Stimulated activated CD4-positive, alpha-beta T cell treated with anti-CD3 and anti-CD28 coated beads, TNF-alpha, amount 100 ng/mL, for 24 hours (primary cell): ENCODE measurements around the gene CHKB.
"Not testable (repeated sequence)": the region's sequence is repeated elsewhere in the genome, so short reads cannot be mapped to it uniquely, and the experiment has no call there.

Experiments
- DNase-seq, 3 experiments: peaks; one replicate each; pipeline ENCODE4 v3.0.0-alpha.2; 2020; ENCODE audit warnings: low read depth in 3 of 3

CHKB gene, protein sequence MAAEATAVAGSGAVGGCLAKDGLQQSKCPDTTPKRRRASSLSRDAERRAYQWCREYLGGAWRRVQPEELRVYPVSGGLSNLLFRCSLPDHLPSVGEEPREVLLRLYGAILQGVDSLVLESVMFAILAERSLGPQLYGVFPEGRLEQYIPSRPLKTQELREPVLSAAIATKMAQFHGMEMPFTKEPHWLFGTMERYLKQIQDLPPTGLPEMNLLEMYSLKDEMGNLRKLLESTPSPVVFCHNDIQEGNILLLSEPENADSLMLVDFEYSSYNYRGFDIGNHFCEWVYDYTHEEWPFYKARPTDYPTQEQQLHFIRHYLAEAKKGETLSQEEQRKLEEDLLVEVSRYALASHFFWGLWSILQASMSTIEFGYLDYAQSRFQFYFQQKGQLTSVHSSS

GRCh38 chr22:50582493-50583293 lies at the start of gene CHKB:
TSS of gene CHKB (minus strand) at chr22:50582849. CDS start at chr22:50582781, 68 bp downstream.
- DNase-seq: peak; percentile 96 to 99 (median 97)

GRCh38 chr22:50630376-50630775 lies 47.7 kb upstream of the CHKB start:
- no peak for DNase-seq

DNA sequence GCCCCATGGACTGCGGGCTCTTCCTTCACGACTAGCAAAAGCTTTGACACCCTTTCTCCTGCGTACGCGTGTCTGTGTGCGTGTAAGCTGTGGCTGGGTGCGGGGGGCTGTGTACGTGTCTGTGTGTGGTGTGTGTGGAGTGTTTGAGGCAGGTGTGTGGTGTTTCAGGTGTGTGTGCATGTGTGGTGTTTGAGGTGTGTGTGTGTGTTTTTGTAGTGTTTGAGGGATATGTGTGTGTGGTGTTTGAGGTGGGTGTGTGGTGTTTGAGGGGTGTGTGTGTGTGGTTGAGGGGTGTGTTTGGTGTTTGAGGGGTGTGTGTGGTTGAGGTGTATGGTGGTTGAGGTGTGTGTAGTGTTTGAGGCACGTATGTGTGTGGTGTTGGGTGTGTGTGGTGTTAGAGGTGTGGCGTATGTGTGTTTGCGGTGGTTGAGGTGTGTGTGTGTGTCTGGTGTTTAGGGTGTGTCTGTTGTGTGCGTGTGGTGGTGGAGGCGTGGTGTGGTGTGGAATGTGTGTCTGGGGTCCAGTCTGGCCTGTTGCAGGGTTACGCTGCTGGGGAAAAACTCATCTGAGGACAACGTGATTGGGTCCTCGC lies 46.0 kb upstream of the CHKB start:
- no peak for DNase-seq

GRCh38 chr22:50627642-50628542 lies 45.2 kb upstream of the CHKB start, which contains the start of gene ARSA:
TSS of gene ARSA (minus strand) at chr22:50628152. CDS start at chr22:50627779, 373 bp downstream.
- peak; percentile 46 to 74 (median 48) for DNase-seq

- no peak for DNase-seq
These were observed 44.4 kb upstream of the CHKB start for GRCh38 chr22:50626850-50627641.

GRCh38 chr22:50626314-50626849 lies 43.7 kb upstream of the CHKB start:
- no peak for DNase-seq

GRCh38 chr22:50625568-50626313 lies 43.1 kb upstream of the CHKB start:
- DNase-seq: no peak

- no peak for DNase-seq
These were observed 42.5 kb upstream of the CHKB start for GRCh38 chr22:50625131-50625567.

DNA sequence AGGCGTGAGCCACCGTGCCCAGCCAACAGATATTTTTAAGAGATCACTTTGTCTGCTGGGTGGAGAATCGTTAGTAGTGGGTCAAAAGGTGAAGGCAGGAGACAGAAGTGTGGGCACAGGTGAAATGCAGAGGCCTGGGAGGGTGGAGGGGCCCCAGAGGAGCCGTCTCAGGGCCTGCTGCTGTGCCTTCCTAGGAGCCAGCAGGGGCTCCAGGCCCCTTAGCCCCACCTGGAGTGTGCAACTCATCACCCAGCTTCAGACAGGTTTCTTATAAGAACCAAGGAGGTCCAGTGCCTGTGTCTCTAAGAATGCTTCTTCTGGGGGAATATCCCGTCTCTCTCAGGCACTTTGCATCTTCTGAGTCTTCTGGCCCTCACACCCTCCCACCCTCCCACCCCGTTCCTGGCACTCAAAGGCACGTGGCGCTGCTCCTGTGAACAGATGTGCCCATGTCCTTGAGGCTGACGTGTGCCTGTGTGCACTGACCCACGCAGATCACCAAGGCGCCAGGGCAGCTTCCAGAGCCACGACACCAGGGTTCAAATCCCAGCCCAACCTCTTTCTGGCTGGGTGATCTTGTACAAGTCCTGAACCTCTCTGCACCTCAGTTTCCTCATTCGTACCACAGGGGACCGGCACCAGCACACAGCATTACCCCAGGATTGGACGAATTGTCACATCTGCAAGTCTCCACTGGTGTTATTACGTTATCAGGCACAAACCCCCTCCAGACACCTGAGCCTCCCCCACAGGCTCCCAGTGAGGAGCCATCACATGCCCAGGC lies 41.9 kb upstream of the CHKB start:
- DNase-seq: no peak

DNA sequence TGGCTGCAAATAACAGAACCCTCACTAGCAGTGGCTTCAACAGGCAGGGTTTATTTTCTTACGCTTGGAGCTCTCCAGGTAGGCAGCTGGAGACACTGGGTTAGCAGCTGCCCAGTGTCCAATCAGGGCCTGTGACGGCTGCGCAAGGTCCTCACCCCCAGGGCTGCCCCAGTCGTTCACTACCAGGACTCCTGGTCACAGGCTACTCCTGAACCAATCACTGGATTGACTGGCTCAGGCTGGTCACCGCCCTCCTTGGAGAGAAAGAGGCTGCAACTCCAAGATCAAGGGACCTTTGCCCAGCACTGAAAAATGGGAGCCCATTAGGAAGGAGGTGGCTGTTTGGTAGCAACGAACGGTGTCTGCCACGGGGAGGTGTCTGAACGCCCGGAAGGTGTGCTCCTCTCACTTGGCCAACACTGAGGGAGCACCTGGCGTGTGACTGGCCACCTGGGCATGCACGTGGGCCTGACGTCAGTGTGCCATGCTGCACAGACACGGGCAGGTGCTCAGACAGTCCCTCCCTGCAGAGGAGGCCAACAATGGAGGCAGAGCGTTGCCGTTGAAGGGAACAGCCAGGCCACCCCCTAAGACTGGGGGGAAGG lies 40.2 kb upstream of the CHKB start:
- no peak for DNase-seq

- no peak for DNase-seq
These were observed 39.5 kb upstream of the CHKB start for GRCh38 chr22:50621948-50622722.

GRCh38 chr22:50621356-50621880 lies 38.8 kb upstream of the CHKB start:
- DNase-seq: peak in 2 of 3 experiments; percentile 24 to 43

DNA sequence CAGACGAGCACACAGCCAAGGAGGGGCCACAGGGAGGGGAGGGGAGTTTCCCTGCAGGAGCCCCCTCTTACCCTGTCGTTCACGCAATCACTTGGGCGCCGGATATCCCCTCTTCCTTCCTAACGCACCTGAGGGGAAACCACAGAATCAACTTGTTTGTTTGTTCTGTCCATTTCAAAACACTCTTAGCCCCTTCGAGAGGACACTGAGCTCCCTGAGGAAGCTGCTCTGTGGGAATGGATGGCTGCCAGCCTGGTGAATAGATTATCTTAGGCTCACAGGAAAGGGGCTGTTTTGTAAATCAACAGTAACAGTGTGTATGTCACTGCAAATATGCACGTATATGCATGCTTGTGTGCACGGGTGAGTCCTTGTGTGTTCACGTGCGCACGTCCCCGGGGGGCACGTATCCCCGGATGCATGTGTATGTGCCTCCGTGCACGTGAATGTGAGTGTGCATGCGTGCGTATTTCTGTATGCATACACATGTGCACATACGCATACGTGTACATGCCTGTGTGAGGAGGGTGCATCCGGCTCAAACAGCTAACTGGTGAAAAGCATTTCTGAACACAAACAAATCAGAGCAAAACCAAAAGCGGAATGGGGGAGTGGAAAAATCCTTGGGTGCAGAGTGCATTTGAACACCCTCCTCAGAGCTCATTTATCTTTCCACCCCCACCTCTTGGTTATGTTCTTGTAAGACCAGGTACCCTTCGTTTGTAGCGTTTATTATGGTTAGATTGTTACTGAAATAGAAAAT lies 38.1 kb upstream of the CHKB start:
- peak; percentile 31 to 67 (median 47) for DNase-seq

- DNase-seq: not testable (repeated sequence)
These were observed 31.6 kb upstream of the CHKB start for GRCh38 chr22:50614296-50614695.

- DNase-seq: no peak
These were observed 30.8 kb upstream of the CHKB start for GRCh38 chr22:50613291-50613981.
